GM12878 (cell line): ENCODE measurements around the gene N4BP3. TPM values are rescaled to one million over a fixed set of nuclear protein-coding genes. Genes with fewer than 3 reads are reported as not detected.
"Not testable (repeated sequence)": the region's sequence is repeated elsewhere in the genome, so short reads cannot be mapped to it uniquely, and the experiment has no call there.

Experiments used
- ATAC-seq: fragments of 200-7000 bp; cut with Tn5 transposase; 3 replicates; pipeline ENCODE4 v1.9.1; 2020; ENCODE audit warnings: mild to moderate bottlenecking, moderate library complexity
- BruUV-seq: library from RNA; stranded (reverse); fragments of 400-500 nt; replicated peaks from 2 replicates; lab custom pipeline; 2021; lab: Mats Ljungman, UMichigan
- CTCF ChIA-PET: fragments of 300-600 bp; sonication (Branson Sonifier 250); formaldehyde crosslinking; extraction: SDS; loops from one replicate; lab custom pipeline; 2021; ENCODE audit warnings: inconsistent platforms; lab: Yijun Ruan, JAX
- POLR2A ChIA-PET: fragments of 350-600 bp; formaldehyde crosslinking; extraction: SDS; loops from one replicate; lab custom pipeline; 2021; ENCODE audit warnings: inconsistent platforms; lab: Charles Lee
- RAD21 ChIA-PET: fragments of 300-600 bp; sonication (Branson Sonifier 250); formaldehyde crosslinking; loops from one replicate; lab custom pipeline; 2023; ENCODE audit warnings: antibody characterized with exemption; ENCODE audit not compliant: unreplicated experiment; lab: Charles Lee
- SMC1A ChIA-PET: fragments of 300-600 bp; sonication (Branson Sonifier 250); formaldehyde crosslinking; loops from one replicate; lab custom pipeline; 2023; ENCODE audit not compliant: unreplicated experiment, uncharacterized antibody; lab: Charles Lee
- DNase-seq: peaks from one replicate; pipeline ENCODE4 v3.0.0-alpha.2; 2011; ENCODE audit warnings: low read depth, low spot score
- FAIRE-seq: peaks from 3 replicates; lab custom pipeline; 2011; peaks lifted over from hg19 to GRCh38; lab: Jason Lieb, UNC
- H2AFZ ChIP-seq: 2 replicates; pipeline ENCODE4 v1.6.0; 2011; ENCODE audit warnings: low read depth, low read length, control low read depth; ENCODE audit not compliant: control insufficient read depth
- H3K27ac ChIP-seq: 2 replicates; pipeline ENCODE4 v1.5.1; 2011; ENCODE audit warnings: control low read depth; ENCODE audit not compliant: control insufficient read depth, insufficient read depth
- H3K27me3 ChIP-seq, 2 experiments: replicated peaks in 1 of 2; 2 replicates each; pipeline versions ENCODE4 v1.6.0 to v1.6.1; 2011; ENCODE audit warnings: low read length in 1 of 2; ENCODE audit not compliant: control insufficient read depth in 2 of 2, insufficient read depth in 2 of 2
- H3K36me3 ChIP-seq, 2 experiments: 2 replicates each; pipeline ENCODE4 v1.5.1; 2011; ENCODE audit warnings: low read length in 1 of 2; ENCODE audit not compliant: control insufficient read depth in 2 of 2, insufficient read depth in 2 of 2
- H3K4me1 ChIP-seq: 2 replicates; pipeline ENCODE4 v1.6.1; 2011; ENCODE audit warnings: mild to moderate bottlenecking, low read length, moderate library complexity, mixed read lengths; ENCODE audit not compliant: control insufficient read depth, insufficient read depth
- H3K4me2 ChIP-seq: 2 replicates; pipeline ENCODE4 v1.6.0; 2011; ENCODE audit warnings: control low read depth; ENCODE audit not compliant: control insufficient read depth, insufficient read depth
- H3K4me3 ChIP-seq: fragments of 200-600 bp; sonication (generic); 2 replicates; pipeline ENCODE4 v1.5.1; 2016
- H3K79me2 ChIP-seq: 2 replicates; pipeline ENCODE4 v1.6.0; 2011; ENCODE audit warnings: low read length; ENCODE audit not compliant: control insufficient read depth, insufficient read depth
- H3K9ac ChIP-seq: 2 replicates; pipeline ENCODE4 v1.8.0; 2011; ENCODE audit warnings: low read length, control low read depth, mixed read lengths; ENCODE audit not compliant: control insufficient read depth, insufficient read depth
- H3K9me3 ChIP-seq: replicated peaks from 3 replicates; pipeline ENCODE4 v1.5.1; 2011; ENCODE audit warnings: mild to moderate bottlenecking, low read length; ENCODE audit not compliant: control insufficient read depth, insufficient read depth
- H4K20me1 ChIP-seq: 2 replicates; pipeline ENCODE4 v1.6.0; 2011; ENCODE audit not compliant: control insufficient read depth, insufficient read depth
- ATF7 ChIP-seq: fragments of 450-650 bp; IDR thresholded peaks from 2 replicates; pipeline ENCODE4 v1.6.1; 2016; ENCODE audit warnings: low read depth, mild to moderate bottlenecking
- BACH1 ChIP-seq: fragments of 450-650 bp; IDR thresholded peaks from 2 replicates; pipeline ENCODE4 v1.6.1; 2017; ENCODE audit warnings: mild to moderate bottlenecking, borderline replicate concordance
- CHD1 ChIP-seq: IDR thresholded peaks from 2 replicates; pipeline ENCODE4 v1.6.1; 2012; ENCODE audit warnings: low read depth, low read length, improper control_type of control experiment
- EP300 ChIP-seq, 2 experiments: fragments of 150-350 bp in 1 of 2; IDR thresholded peaks; 2 replicates each; pipeline ENCODE4 v1.6.1; 2011 to 2012; ENCODE audit warnings: low read depth in 2 of 2, low read length in 2 of 2, borderline replicate concordance in 1 of 2, improper control_type of control experiment in 1 of 2, inconsistent platforms in 1 of 2; ENCODE audit not compliant: control insufficient read depth in 1 of 2
- HDAC2 ChIP-seq: fragments of 200-600 bp; sonication (generic); IDR thresholded peaks from 2 replicates; pipeline ENCODE4 v1.6.1; 2017
- NR2F1 ChIP-seq: fragments of 450-650 bp; conservative IDR thresholded peaks from 2 replicates; pipeline ENCODE4 v1.6.1; 2017; ENCODE audit warnings: mild to moderate bottlenecking
- RBBP5 ChIP-seq: fragments of 200-600 bp; sonication (generic); conservative IDR thresholded peaks from 2 replicates; pipeline ENCODE4 v1.6.1; 2016
- TARDBP ChIP-seq: IDR thresholded peaks from 2 replicates; pipeline ENCODE4 v1.6.1; 2016; ENCODE audit warnings: borderline replicate concordance
- ZNF207 ChIP-seq: fragments of 450-650 bp; IDR thresholded peaks from 2 replicates; pipeline ENCODE4 v1.6.1; 2014; ENCODE audit warnings: antibody characterized with exemption, mild to moderate bottlenecking, borderline replicate concordance
- WGBS: methylation state at CpG from one replicate; pipeline ENCODE4 v1.1.6; 2016; ENCODE audit warnings: low lambda C conversion rate; ENCODE audit not compliant: insufficient replicate concordance, insufficient coverage; ENCODE audit errors: missing lambda C conversion rate; 5-methylcytosine and 5-hydroxymethylcytosine counted together
- in situ Hi-C: fragments of 300-500 bp; cut with MboI; formaldehyde crosslinking; loops from 9 replicates; pipeline ENCODE4 v1.14.3; 2018; ENCODE audit warnings: mixed read lengths
- intact Hi-C: fragments of 100-400 bp; cut with micrococcal nuclease; formaldehyde crosslinking; loops from one replicate; pipeline ENCODE4 v1.14.2; 2022; ENCODE audit not compliant: unreplicated experiment
- polyA plus RNA-seq, 11 experiments: library from polyadenylated mRNA; depleted of rRNA in 4 of 11; unstranded in 6 of 11; stranded (reverse) in 5 of 11; fragments of >200 nt; fragmentation: Nextera tagmentation in 4 of 11; fragmentation: Illumina TruSeq in 1 of 11; extraction: Ambion mirVana in 4 of 11; extraction: Trizol in 1 of 11; gene quantifications; 1 replicate in 1 of 11; 2 replicates in 10 of 11; pipeline versions ENCODE4 v1.2.1 to v1.2.3, GENCODE V29; 2011 to 2016; ENCODE audit warnings: inconsistent platforms in 2 of 11, missing spikeins in 2 of 11, low read depth in 1 of 11
- total RNA-seq, 4 experiments: library from RNA; depleted of rRNA in 3 of 4; stranded (reverse); fragments of >200 nt in 3 of 4; fragmentation: Illumina TruSeq in 1 of 4; extraction: Trizol in 1 of 4; gene quantifications; 2 replicates each; pipeline versions ENCODE4 v1.2.1 to v1.2.3, GENCODE V29; 2013 to 2021
- TF ChIP-seq, protein P1 (sequence below): fragments of 450-650 bp; IDR thresholded peaks from 2 replicates; pipeline ENCODE4 v1.6.1; 2017; ENCODE audit warnings: mild to moderate bottlenecking, low read depth, inconsistent platforms; ENCODE audit not compliant: poor library complexity, severe bottlenecking

The N4BP3 gene
- total and polyA plus RNA-seq, 10 of the 15 experiments (the other 5 are each of a cell fraction or from before 2014, with no cell fraction given): 0.06 to 13.0 (median 4.3) TPM

DNA sequence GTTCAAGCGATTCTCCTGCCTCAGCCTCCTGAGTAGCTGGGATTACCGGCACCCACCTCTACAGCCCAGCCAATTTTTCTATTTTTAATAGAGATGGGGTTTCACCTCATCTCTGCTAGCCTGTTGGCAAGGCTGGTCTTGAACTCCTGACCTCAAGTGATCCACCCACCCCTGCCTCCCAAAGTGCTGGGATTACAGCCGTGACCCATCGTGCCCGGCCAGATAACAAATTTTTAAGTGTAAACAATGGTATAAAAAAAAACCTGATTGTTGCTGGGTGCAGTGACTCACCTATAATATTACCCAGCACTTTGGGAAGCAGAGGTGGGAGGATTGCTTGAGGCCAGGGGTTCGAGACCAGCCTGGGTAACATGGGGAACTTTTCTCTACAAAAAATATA, 28.0 kb upstream of the N4BP3 start (continued):
- TF ChIP-seq, protein P1, sequence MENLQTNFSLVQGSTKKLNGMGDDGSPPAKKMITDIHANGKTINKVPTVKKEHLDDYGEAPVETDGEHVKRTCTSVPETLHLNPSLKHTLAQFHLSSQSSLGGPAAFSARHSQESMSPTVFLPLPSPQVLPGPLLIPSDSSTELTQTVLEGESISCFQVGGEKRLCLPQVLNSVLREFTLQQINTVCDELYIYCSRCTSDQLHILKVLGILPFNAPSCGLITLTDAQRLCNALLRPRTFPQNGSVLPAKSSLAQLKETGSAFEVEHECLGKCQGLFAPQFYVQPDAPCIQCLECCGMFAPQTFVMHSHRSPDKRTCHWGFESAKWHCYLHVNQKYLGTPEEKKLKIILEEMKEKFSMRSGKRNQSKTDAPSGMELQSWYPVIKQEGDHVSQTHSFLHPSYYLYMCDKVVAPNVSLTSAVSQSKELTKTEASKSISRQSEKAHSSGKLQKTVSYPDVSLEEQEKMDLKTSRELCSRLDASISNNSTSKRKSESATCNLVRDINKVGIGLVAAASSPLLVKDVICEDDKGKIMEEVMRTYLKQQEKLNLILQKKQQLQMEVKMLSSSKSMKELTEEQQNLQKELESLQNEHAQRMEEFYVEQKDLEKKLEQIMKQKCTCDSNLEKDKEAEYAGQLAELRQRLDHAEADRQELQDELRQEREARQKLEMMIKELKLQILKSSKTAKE: no peak
- TF ChIP-seq RBBP5: no peak

DNA sequence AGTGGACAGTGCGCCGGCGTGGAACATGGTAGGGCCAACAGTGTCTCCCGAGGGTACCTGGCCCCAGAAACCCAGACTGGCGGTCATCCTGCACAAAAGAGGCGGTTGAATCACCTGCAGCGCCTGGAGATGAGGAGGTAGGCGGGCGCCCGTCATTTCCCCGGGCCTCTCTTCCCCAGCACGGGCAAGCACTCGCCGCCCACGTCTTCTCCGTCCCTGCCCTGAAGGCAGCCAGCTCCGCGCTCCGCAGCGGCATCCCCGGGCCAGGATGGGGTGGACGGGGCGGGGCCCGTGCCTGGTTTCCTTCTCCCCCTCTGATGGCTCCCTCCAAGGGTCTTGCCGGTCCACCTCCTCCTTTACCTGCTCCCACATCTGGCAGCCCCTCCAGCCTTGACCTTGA, 27.1 kb upstream of the N4BP3 start:
- Histone ChIP-seq H3K4me3 (no peak overlapping the region), H3K36me3 (no peaks in the 10 kb centered on the region), H3K9ac (no peak overlapping the region), H4K20me1 (no peaks in the 10 kb centered on the region), H2AFZ (no peak overlapping the region), H3K9me3 (no peaks in the 10 kb centered on the region; the same call in 2 of the 3 replicates), H3K27ac (no peak overlapping the region), H3K79me2 (no peaks in the 10 kb centered on the region), H3K27me3 (no peaks in the 10 kb centered on the region; a peak in 1 of 4 replicates), H3K4me1 (peaks cover 6% of the 10 kb centered on the region; the same call in 1 of the 2 replicates), H3K4me2 (no peak overlapping the region)
- ChIA-PET RAD21 (no interaction called here), CTCF (no interaction called here), SMC1A (no interaction called here), POLR2A (no interaction called here)
- ATAC-seq: no peak
- BruUV-seq: no TSS peak
- FAIRE-seq: no peak
- intact Hi-C loops (no loop called here), in situ Hi-C loops (no loop called here)
- 35% methylated on average over 24 of the region's 25 CpGs for WGBS
- TF ChIP-seq HDAC2 (no peak), ATF7 (no peak), NR2F1 (no peak), BACH1 (no peak), CHD1 (no peak), EP300 (IDR thresholded peaks at IDR 0.05; ENCODE audit: borderline replicate concordance in 1 of 2, control insufficient read depth in 1 of 2, low read depth in 2 of 2, low read length in 2 of 2) (no peak), ZNF207 (no peak), TARDBP (no peak)
- no peak for DNase-seq

GRCh38 chr5:178087199-178087598, 26.1 kb upstream of the N4BP3 start:
- H3K9ac ChIP-seq, H3K36me3 ChIP-seq, H3K9me3 ChIP-seq, in situ Hi-C loops, H3K79me2 ChIP-seq, H4K20me1 ChIP-seq, H3K27ac ChIP-seq, SMC1A ChIA-PET, BruUV-seq, H3K4me3 ChIP-seq, intact Hi-C loops, POLR2A ChIA-PET, H2AFZ ChIP-seq, H3K4me2 ChIP-seq, FAIRE-seq, H3K4me1 ChIP-seq, DNase-seq, RAD21 ChIA-PET, H3K27me3 ChIP-seq, ATAC-seq: not testable (repeated sequence)
- WGBS: 19% methylated on average over 5 of the region's 5 CpGs
- CTCF ChIA-PET: interaction anchor here (1.0 kb wide), 1 partner anchor 11 kb away, joined by 3 read pairs; no protein-coding TSS in a partner anchor
